ENCODE data around the gene ARMH4. TPM values are rescaled to one million over a fixed set of nuclear protein-coding genes. Genes with fewer than 3 reads are reported as not detected.

Gene ARMH4
- total RNA-seq, 4 donors from 2014 or later, result 4.6 to 11.8 (median 6.8) TPM

DNA sequence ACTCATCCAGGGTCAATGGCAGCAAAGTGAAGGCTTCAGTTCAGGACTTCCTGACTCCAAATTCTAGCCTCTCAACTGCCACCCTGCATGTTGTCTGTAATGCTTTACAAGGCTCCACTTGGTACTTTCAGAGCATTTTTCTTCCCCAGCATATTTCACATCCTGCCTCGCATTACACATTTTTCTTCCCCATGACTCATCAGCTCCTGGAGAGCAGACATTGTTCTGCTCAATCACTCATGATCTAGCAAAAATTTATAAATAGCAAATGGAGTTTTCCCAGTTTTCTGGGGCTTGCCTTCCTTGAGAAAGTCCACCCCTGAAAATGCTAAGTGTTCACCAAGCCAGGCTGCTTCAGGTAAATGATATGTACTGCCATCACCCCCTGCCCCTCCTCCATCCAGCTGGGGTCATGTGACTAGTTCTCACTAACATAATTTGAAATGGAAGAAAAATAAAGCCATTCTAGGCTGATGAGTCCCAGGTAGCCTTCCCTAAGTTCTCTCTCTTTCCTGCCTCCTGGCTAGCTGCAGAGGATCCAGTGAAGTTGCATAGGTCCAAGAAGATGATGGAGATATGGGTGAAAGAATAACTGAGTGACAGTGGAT, 69.4 kb downstream of the ARMH4 start:
- peak; percentile 78 for ATAC-seq
- Histone ChIP-seq H3K4me1 (peaks cover 8 to 26% (median 10%) of the 10 kb centered on the region in 3 donors), H3K27ac (peak overlapping the region in 3 of 4 donors; percentile 48 to 70 (median 64)), H3K27me3 (no peaks in the 10 kb centered on the region), H3K36me3 (no peaks in the 10 kb centered on the region), H3K4me3 (no peak overlapping the region), H3K9me3 (no peaks in the 10 kb centered on the region)
- no peak for TF ChIP-seq POLR2A (IDR thresholded peaks at IDR 0.05)
- peak; percentile 47 for TF ChIP-seq POLR2AphosphoS5 (IDR thresholded peaks at IDR 0.05)
- TF ChIP-seq, protein P1, sequence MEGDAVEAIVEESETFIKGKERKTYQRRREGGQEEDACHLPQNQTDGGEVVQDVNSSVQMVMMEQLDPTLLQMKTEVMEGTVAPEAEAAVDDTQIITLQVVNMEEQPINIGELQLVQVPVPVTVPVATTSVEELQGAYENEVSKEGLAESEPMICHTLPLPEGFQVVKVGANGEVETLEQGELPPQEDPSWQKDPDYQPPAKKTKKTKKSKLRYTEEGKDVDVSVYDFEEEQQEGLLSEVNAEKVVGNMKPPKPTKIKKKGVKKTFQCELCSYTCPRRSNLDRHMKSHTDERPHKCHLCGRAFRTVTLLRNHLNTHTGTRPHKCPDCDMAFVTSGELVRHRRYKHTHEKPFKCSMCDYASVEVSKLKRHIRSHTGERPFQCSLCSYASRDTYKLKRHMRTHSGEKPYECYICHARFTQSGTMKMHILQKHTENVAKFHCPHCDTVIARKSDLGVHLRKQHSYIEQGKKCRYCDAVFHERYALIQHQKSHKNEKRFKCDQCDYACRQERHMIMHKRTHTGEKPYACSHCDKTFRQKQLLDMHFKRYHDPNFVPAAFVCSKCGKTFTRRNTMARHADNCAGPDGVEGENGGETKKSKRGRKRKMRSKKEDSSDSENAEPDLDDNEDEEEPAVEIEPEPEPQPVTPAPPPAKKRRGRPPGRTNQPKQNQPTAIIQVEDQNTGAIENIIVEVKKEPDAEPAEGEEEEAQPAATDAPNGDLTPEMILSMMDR (IDR thresholded peaks at IDR 0.05), result no peak
- no peak for TF ChIP-seq EP300 (IDR thresholded peaks at IDR 0.05)
- WGBS, 2 donors (ENCODE audit: low coverage in 1 of 2), result 0% methylated on average over 1 of the region's 1 CpG

GRCh38 chr14:58082011-58082410, 70.0 kb downstream of the ARMH4 start:
- H3K27me3 ChIP-seq, result no peaks in the 10 kb centered on the region
- no peak overlapping the region for H3K4me3 ChIP-seq
- no peak for TF ChIP-seq EP300 (IDR thresholded peaks at IDR 0.05)
- no peak for TF ChIP-seq POLR2A (IDR thresholded peaks at IDR 0.05)
- TF ChIP-seq, protein P1 (IDR thresholded peaks at IDR 0.05), result no peak
- no peak for TF ChIP-seq POLR2AphosphoS5 (IDR thresholded peaks at IDR 0.05)
- no peaks in the 10 kb centered on the region for H3K36me3 ChIP-seq
- peaks cover 8 to 30% (median 10%) of the 10 kb centered on the region in 3 donors for H3K4me1 ChIP-seq
- no peaks in the 10 kb centered on the region for H3K9me3 ChIP-seq
- H3K27ac ChIP-seq, result peak overlapping the region in 3 of 4 donors; percentile 48 to 70 (median 64)
- 76 to 93% methylated on average over 2 of the region's 2 CpGs for WGBS, 2 donors (ENCODE audit: low coverage in 1 of 2)
- ATAC-seq, result no peak

- Histone ChIP-seq H3K4me1 (peaks cover 8 to 30% (median 10%) of the 10 kb centered on the region in 3 donors), H3K36me3 (no peaks in the 10 kb centered on the region), H3K27me3 (no peaks in the 10 kb centered on the region), H3K9me3 (no peaks in the 10 kb centered on the region), H3K27ac (peak overlapping the region in 3 of 4 donors; percentile 54 to 61 (median 59)), H3K4me3 (no peak overlapping the region)
- TF ChIP-seq POLR2AphosphoS5 (IDR thresholded peaks at IDR 0.05), result no peak
- no peak for TF ChIP-seq POLR2A (IDR thresholded peaks at IDR 0.05)
- TF ChIP-seq, protein P1 (IDR thresholded peaks at IDR 0.05), result no peak
- no peak for TF ChIP-seq EP300 (IDR thresholded peaks at IDR 0.05)
- no peak for ATAC-seq
These were observed 73.5 kb downstream of the ARMH4 start for GRCh38 chr14:58078471-58078870.

GRCh38 chr14:58078068-58078467, 73.9 kb downstream of the ARMH4 start:
- H3K27me3 ChIP-seq, result no peaks in the 10 kb centered on the region
- H3K36me3 ChIP-seq, result no peaks in the 10 kb centered on the region
- H3K9me3 ChIP-seq, result no peaks in the 10 kb centered on the region
- peak; percentile 56 for ATAC-seq
- TF ChIP-seq POLR2AphosphoS5 (IDR thresholded peaks at IDR 0.05), result peak; percentile 25
- TF ChIP-seq, protein P1 (IDR thresholded peaks at IDR 0.05), result no peak
- H3K27ac ChIP-seq, result peak overlapping the region in 3 of 4 donors; percentile 54 to 61 (median 59)
- H3K4me3 ChIP-seq, result no peak overlapping the region
- H3K4me1 ChIP-seq, result peaks cover 8 to 30% (median 10%) of the 10 kb centered on the region in 3 donors

DNA sequence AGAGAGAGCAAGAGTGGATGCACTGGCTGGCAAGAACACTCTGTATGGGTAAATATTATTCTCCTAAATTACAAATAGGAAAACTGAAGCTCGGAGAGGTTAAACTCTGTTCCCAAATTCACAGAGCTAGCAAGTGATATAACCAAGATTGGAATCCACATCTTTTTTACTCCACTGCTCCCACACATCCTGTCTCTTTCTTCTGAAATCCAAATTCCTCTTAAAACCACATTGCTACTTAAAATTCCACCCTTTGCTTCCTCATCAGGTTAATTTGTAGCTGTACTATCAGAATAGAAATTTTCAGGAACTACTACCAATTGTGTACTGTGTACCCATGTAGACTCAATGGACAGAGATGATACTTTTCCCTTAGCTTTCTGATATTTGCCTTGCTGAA, 74.4 kb downstream of the ARMH4 start:
- H3K27ac ChIP-seq, result peak overlapping the region in 3 of 4 donors; percentile 51 to 61 (median 54)
- no peak overlapping the region for H3K4me3 ChIP-seq
- H3K27me3 ChIP-seq, result no peaks in the 10 kb centered on the region
- H3K4me1 ChIP-seq, result peaks cover 5 to 29% (median 7%) of the 10 kb centered on the region in 3 donors
- WGBS, 2 donors (ENCODE audit: low coverage in 1 of 2), result 22 to 39% methylated on average over 1 of the region's 1 CpG
- H3K9me3 ChIP-seq, result no peaks in the 10 kb centered on the region
- no peaks in the 10 kb centered on the region for H3K36me3 ChIP-seq
- no peak for ATAC-seq
- TF ChIP-seq POLR2AphosphoS5 (IDR thresholded peaks at IDR 0.05) (no peak), EP300 (IDR thresholded peaks at IDR 0.05) (no peak)
- TF ChIP-seq, protein P1 (IDR thresholded peaks at IDR 0.05), result no peak

Measured in gastroesophageal sphincter (tissue), 4 donors.